HG02642 (cell line): Measurements from ENCODE around the gene UGT2B7.
A peak's percentile ranks its signal among the peaks of the same experiment; 100 is the strongest.
"Not testable (repeated sequence)": the region's sequence is repeated elsewhere in the genome, so short reads cannot be mapped to it uniquely, and the experiment has no call there.

Source experiments
- ATAC-seq: cut with Tn5 transposase; IDR thresholded peaks from one replicate; pipeline ENCODE4 v1.9.1; 2021; ENCODE audit warnings: mild to moderate bottlenecking; ENCODE audit not compliant: unreplicated experiment, poor library complexity

UGT2B7 gene

DNA sequence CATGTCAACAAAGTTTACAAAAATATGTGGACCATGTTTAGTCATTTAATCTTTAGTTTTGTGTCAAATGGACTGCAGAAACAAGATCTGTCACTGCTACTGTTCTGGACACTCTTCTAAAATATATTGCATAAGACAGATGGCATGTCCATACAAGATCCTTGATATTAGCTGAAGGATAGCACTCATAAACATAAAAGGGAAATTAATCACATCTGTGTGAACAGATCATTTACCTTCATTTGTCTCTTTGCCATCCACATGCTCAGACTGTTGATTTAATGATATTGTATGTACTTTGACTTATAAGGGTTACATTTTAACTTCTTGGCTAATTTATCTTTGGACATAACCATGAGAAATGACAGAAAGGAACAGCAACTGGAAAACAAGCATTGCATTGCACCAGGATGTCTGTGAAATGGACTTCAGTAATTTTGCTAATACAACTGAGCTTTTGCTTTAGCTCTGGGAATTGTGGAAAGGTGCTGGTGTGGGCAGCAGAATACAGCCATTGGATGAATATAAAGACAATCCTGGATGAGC lies at the start of gene UGT2B7:
Gene UGT2B7 (plus strand): TSS at position 364 of the 546 bp plus-strand sequence. CDS start 47 bp downstream, at position 411.
- no peak for ATAC-seq

GRCh38 chr4:69049860-69050259 lies 46.4 kb upstream of the UGT2B7 start:
- ATAC-seq = no peak

DNA sequence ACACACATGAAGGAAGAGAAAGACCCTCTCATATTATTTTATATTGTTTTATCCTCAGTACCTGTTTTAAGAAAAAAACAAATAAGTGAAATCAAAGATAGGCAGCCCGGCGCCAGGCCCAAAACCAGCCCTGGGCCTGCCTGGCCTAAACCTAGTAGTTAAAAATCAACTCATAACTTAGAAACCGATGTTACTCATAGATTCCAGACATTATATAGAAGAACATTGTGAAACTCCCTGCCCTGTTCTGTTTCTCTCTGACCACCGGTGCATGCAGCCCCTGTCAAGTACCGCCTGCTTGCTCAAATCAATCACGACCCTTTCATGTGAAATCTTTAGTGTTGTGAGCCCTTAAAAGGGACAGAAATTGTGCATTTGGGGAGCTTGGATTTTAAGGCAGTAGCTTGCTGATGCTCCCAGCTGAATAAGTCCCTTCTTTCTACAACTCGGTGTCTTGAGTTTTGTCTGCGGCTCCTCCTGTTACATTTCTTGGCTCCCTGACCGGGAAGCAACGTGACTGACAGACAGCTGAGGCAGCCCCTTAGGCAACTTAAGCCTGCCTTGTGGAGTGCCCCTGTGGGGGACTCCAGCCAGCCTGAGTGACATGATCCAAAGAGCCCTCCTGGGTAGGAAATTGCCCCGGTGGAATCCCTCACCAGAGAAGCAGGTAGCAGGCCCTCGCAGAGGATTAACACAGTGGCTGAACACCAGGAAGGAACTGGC lies 45.3 kb upstream of the UGT2B7 start:
- ATAC-seq = not testable (repeated sequence)

DNA sequence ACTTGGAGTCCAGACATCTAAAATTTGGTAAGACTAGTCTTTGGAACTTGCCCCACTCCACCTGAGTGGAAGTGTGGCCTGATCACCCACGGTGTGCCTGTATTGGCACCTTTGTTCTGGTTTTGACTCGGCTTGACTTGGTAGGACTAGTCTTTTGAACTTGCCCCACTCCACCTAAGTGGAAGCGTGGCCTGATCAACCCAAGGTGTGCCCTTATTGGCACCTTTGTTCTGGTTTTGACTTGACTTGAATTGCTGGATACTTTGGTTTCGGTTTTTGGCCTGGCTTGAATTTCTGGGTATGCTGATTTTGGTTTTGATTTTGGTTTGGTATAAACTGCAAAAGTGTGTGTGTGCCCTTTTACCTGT lies 44.7 kb upstream of the UGT2B7 start:
- ATAC-seq = no peak

DNA sequence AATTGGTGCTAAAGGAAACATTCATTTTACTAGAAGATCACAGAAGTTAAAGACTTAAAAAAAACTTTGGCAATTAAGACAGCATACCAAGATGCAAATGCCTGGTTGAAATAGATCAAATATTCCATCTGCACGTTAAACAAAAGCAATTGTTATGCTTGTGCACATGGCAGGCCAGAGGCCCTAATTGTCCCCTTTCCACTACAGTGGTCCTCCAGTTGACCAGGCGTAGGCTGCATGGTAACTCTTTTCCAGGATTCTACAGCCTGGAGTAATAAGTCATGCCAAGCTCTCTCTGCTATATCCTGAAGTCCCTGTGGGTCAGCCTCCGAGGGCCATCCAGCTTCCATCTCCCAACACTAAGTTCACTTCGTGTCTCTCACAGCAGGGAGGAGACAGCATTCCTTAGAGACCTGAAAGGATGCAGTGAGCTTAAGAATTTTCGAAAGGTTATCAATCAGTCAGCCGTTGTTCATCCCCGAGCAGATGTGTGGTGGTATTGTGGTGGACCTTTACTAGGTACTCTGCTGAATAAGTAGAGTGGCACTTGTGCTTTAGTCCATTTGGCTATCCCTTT lies 42.9 kb upstream of the UGT2B7 start:
- not testable (repeated sequence) for ATAC-seq

GRCh38 chr4:69054033-69054432 lies 42.2 kb upstream of the UGT2B7 start:
- not testable (repeated sequence) for ATAC-seq

- ATAC-seq = peak; percentile 32
These were observed 41.6 kb upstream of the UGT2B7 start for GRCh38 chr4:69054578-69055200.

DNA sequence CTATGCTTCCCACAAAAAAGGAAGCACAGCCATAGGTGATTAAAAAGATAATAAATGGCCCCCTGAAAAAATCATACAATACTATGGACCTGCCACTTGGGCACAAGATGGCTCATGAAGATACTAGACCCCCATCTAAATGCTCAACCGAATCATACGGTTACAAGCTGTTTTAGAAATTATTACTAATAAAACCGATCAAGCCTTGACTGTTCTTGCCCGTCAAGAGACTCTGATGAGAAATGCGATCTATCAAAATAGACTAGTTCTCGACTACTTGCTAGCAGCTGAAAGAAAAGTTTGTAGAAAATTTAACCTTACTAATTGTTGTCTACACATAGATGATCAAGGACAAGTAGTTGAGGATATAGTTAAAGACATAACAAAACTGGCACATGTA lies 40.1 kb upstream of the UGT2B7 start:
- ATAC-seq = no peak

- ATAC-seq = no peak
These were observed 39.2 kb upstream of the UGT2B7 start for GRCh38 chr4:69056921-69057550.

GRCh38 chr4:69057620-69058409 lies 38.5 kb upstream of the UGT2B7 start:
- ATAC-seq = peak; percentile 85

DNA sequence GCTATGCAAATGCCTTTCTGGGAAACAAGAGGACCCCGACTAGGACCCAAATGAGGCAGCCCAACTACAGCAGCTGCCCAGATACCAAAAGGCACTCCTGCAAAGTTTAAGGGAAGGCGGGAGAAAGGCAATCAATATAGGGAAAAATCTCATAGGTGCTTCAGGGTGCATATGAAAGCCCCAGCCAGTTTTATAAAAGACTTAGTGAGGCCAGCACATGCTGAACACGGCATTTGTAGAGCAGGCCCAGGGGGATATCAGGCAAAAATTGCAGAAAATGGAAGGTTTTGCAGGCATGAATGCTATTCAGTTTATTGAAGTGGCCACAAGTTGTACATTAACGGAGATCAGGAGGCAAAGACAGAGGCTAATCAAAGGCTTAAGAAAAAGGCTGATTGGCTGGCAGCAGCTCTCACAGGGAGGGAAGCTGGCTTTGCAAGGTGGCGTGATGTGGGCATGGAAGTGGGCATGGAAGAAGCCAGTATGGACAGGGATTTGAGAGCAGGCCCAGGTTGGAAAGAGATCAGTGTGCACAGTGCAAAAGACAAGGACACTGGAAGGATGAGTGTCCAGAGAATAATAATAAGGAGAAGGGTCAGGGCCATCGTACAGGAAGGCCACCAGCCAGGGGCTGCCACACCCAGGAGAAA lies 37.7 kb upstream of the UGT2B7 start:
- ATAC-seq = peak; percentile 5

GRCh38 chr4:69060651-69061308 lies 35.5 kb upstream of the UGT2B7 start:
- ATAC-seq = no peak

- no peak for ATAC-seq
These were observed 31.9 kb upstream of the UGT2B7 start for GRCh38 chr4:69064391-69064790.

- ATAC-seq = no peak
These were observed 29.3 kb upstream of the UGT2B7 start for GRCh38 chr4:69066945-69067344.

- ATAC-seq = no peak
These were observed 27.2 kb upstream of the UGT2B7 start for GRCh38 chr4:69069085-69069484.

DNA sequence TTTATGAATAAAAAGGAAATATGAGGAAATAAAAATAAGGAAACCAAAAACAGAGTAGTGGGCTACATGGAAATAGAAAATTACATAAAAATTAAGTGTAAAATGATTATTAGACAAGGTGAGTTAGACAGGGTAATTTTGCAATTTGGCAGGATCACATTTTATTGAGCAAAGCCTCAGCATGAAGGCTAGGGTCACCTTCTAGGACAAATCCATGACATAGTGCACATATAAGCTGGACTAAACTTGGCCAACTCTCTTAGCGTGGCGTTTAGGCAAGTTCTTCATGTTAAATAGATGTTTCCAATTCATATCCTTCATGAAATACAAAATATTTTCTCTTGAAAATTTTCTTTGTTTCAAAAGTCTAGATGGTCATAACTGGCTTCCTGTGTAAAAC lies 25.7 kb upstream of the UGT2B7 start:
- no peak for ATAC-seq

DNA sequence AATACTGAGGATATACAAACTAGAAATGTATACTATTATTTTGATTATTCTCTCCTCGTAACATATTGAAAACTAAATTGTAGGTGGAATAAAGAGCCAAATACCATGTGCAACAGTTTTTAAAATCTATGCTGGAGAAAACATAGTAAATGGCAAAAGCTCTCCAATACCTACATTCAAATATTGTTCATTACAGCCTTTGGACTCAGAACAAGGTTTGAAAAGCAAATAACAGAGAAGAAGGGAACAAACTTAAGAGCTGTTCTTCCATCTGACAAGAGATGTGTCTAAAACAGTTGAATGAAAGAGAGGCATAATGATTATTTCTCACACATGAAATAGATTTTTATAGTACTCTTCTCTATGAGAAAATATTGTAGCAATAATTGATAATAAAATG lies 25.0 kb upstream of the UGT2B7 start:
- no peak for ATAC-seq

DNA sequence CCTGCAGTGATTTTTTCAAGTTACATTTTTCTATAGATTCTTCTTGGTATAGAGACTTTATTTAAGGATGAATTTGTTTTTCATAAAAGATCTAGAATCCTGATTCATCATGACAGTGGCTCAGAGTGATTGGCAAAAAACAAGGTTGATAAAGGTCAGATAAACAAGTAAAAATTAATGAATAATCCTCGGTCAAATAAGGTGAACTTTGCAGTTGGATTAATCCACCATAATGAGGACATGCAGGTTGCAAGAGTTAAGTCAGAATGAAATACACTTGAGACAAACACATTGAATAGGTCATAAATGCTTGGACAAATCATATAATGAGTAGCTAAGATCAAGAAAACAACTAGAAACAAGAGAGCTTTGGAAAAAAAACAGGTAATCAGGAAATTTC lies 22.9 kb upstream of the UGT2B7 start:
- no peak for ATAC-seq
